Trophoblast cell (in vitro differentiated cells and primary cell): ENCODE data around the gene OR2Z1.

Experiments
- DNase-seq, 2 donors: peaks; one replicate each; pipeline ENCODE4 v3.0.0-alpha.2; 2016
- H2AFZ ChIP-seq: 2 replicates; pipeline ENCODE4 v1.6.1; 2013; ENCODE audit warnings: low read length, moderate library complexity, mild to moderate bottlenecking; ENCODE audit not compliant: insufficient read depth, poor library complexity
- H2AK5ac ChIP-seq: 2 replicates; pipeline ENCODE4 v1.6.1; 2013; ENCODE audit warnings: mild to moderate bottlenecking, low read length
- H2BK120ac ChIP-seq: 2 replicates; pipeline ENCODE4 v1.6.1; 2013; ENCODE audit warnings: low read length, mild to moderate bottlenecking, moderate library complexity; ENCODE audit not compliant: insufficient read depth, poor library complexity
- H2BK12ac ChIP-seq: 2 replicates; pipeline ENCODE4 v1.6.1; 2013; ENCODE audit warnings: mild to moderate bottlenecking, low read length, moderate library complexity
- H2BK5ac ChIP-seq: 2 replicates; pipeline ENCODE4 v1.6.1; 2013; ENCODE audit warnings: low read length, low read depth, moderate library complexity, mild to moderate bottlenecking; ENCODE audit not compliant: poor library complexity
- H3K14ac ChIP-seq: 2 replicates; pipeline ENCODE4 v1.6.1; 2013; ENCODE audit warnings: mild to moderate bottlenecking, low read length
- H3K18ac ChIP-seq: 2 replicates; pipeline ENCODE4 v1.6.1; 2013; ENCODE audit warnings: mild to moderate bottlenecking, low read length
- H3K23ac ChIP-seq: 2 replicates; pipeline ENCODE4 v1.6.1; 2013; ENCODE audit warnings: low read length
- H3K27ac ChIP-seq: 2 replicates; pipeline ENCODE4 v1.5.1; 2013; ENCODE audit warnings: low read depth, mild to moderate bottlenecking, inconsistent platforms, low read length, moderate library complexity
- H3K27me3 ChIP-seq: 2 replicates; pipeline ENCODE4 v1.6.1; 2013; ENCODE audit warnings: inconsistent platforms, mild to moderate bottlenecking, low read length, moderate library complexity; ENCODE audit not compliant: insufficient read depth
- H3K36me3 ChIP-seq, 2 experiments: 1 replicate in 1 of 2; 2 replicates in 1 of 2; pipeline ENCODE4 v1.6.1; 2013; ENCODE audit warnings: low read length in 2 of 2, mild to moderate bottlenecking in 2 of 2, moderate library complexity in 1 of 2; ENCODE audit not compliant: insufficient read depth in 2 of 2, control insufficient read depth in 1 of 2
- H3K4ac ChIP-seq: 2 replicates; pipeline ENCODE4 v1.6.1; 2013; ENCODE audit warnings: low read depth, mild to moderate bottlenecking, low read length, moderate library complexity
- H3K4me1 ChIP-seq, 2 experiments: 1 replicate in 1 of 2; 2 replicates in 1 of 2; pipeline ENCODE4 v1.6.1; 2013; ENCODE audit warnings: low read length in 2 of 2, mild to moderate bottlenecking in 2 of 2, moderate library complexity in 1 of 2; ENCODE audit not compliant: insufficient read depth in 2 of 2, control insufficient read depth in 1 of 2
- H3K4me2 ChIP-seq: 2 replicates; pipeline ENCODE4 v1.6.1; 2013; ENCODE audit warnings: inconsistent platforms, mild to moderate bottlenecking, low read length, moderate library complexity
- H3K4me3 ChIP-seq: 2 replicates; pipeline ENCODE4 v1.5.1; 2013; ENCODE audit warnings: mild to moderate bottlenecking, low read depth, low read length, inconsistent platforms
- H3K79me1 ChIP-seq: one replicate; pipeline ENCODE4 v1.6.1; 2013; ENCODE audit warnings: low read length
- H3K79me2 ChIP-seq: 2 replicates; pipeline ENCODE4 v1.6.1; 2013; ENCODE audit warnings: low read length, mild to moderate bottlenecking; ENCODE audit not compliant: control insufficient read depth, insufficient read depth, poor library complexity
- H3K9ac ChIP-seq: 2 replicates; pipeline ENCODE4 v1.6.1; 2013; ENCODE audit warnings: mild to moderate bottlenecking, low read length
- H3K9me3 ChIP-seq: 2 replicates; pipeline ENCODE4 v1.6.1; 2013; ENCODE audit warnings: low read depth, mild to moderate bottlenecking, control low read depth, inconsistent platforms, low read length; ENCODE audit not compliant: insufficient read depth
- H4K12ac ChIP-seq: 2 replicates; pipeline ENCODE4 v1.6.1; 2013; ENCODE audit warnings: low read depth, mild to moderate bottlenecking, low read length, moderate library complexity
- H4K8ac ChIP-seq: 2 replicates; pipeline ENCODE4 v1.6.1; 2013; ENCODE audit warnings: low read depth, mild to moderate bottlenecking, low read length, moderate library complexity
- H4K91ac ChIP-seq: one replicate; pipeline ENCODE4 v1.6.1; 2013; ENCODE audit warnings: low read depth, mild to moderate bottlenecking, low read length, moderate library complexity
- WGBS: extraction: QIAGEN DNeasy Blood & Tissue Kit; methylation state at CpG from one replicate; pipeline ENCODE4 v1.1.7; 2013; ENCODE audit warnings: missing lambda C conversion rate; ENCODE audit not compliant: insufficient read length, insufficient coverage; ENCODE audit errors: extremely low coverage; 5-methylcytosine and 5-hydroxymethylcytosine counted together

Gene OR2Z1

GRCh38 chr19:8722032-8722431 is 598 bp downstream of the OR2Z1 start:
- Histone ChIP-seq H3K36me3 (no peaks in the 10 kb centered on the region), H3K18ac (no peak overlapping the region), H2BK120ac (no peak overlapping the region), H3K27me3 (no peaks in the 10 kb centered on the region), H3K9ac (no peak overlapping the region), H3K4me2 (no peak overlapping the region), H3K23ac (no peak overlapping the region), H3K4me3 (no peak overlapping the region), H2AFZ (no peak overlapping the region), H3K79me2 (no peaks in the 10 kb centered on the region), H2BK5ac (no peak overlapping the region), H4K91ac (no peak overlapping the region), H3K14ac (no peak overlapping the region), H4K8ac (no peak overlapping the region), H4K12ac (no peak overlapping the region), H3K27ac (no peak overlapping the region), H2BK12ac (no peak overlapping the region), H3K4me1 (no peaks in the 10 kb centered on the region), H3K4ac (no peak overlapping the region), H3K79me1 (no peaks in the 10 kb centered on the region), H2AK5ac (no peak overlapping the region), H3K9me3 (peaks cover 18% of the 10 kb centered on the region)
- no peak for DNase-seq
- WGBS, result no CpG with 5 or more reads among the region's 2 CpGs

DNA sequence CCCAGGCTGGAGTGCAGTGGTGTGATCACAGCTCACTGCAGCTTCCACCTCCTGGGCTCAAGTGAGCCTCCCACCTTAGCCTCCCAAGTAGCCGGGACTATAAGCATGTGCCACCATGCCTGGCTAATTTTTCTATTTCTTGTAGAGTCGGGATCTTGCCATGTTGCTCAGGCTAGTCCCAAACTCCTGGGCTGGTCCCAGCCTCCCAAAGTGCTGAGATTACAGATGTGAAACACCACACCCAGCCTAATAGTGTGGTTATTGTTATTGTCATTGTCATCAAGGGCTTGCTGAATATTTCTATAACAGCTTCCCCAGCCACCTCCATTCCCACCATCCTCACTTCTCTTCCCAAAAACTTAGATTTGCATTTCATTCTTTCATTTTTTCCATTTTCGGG is 2.8 kb downstream of the OR2Z1 start:
- Histone ChIP-seq H4K12ac (no peak overlapping the region), H2BK12ac (no peak overlapping the region), H3K4ac (no peak overlapping the region), H3K4me3 (no peak overlapping the region), H2BK5ac (no peak overlapping the region), H4K91ac (no peak overlapping the region), H3K14ac (no peak overlapping the region), H2AFZ (no peak overlapping the region), H3K9me3 (peaks cover 25% of the 10 kb centered on the region), H3K4me1 (no peaks in the 10 kb centered on the region), H3K4me2 (no peak overlapping the region), H2BK120ac (no peak overlapping the region), H4K8ac (no peak overlapping the region), H3K9ac (no peak overlapping the region), H2AK5ac (no peak overlapping the region), H3K23ac (no peak overlapping the region), H3K27ac (no peak overlapping the region), H3K36me3 (no peaks in the 10 kb centered on the region), H3K18ac (no peak overlapping the region), H3K79me1 (no peaks in the 10 kb centered on the region), H3K27me3 (no peaks in the 10 kb centered on the region), H3K79me2 (no peaks in the 10 kb centered on the region)
- WGBS, result no CpG with 5 or more reads among the region's 3 CpGs
- DNase-seq, result no peak

DNA sequence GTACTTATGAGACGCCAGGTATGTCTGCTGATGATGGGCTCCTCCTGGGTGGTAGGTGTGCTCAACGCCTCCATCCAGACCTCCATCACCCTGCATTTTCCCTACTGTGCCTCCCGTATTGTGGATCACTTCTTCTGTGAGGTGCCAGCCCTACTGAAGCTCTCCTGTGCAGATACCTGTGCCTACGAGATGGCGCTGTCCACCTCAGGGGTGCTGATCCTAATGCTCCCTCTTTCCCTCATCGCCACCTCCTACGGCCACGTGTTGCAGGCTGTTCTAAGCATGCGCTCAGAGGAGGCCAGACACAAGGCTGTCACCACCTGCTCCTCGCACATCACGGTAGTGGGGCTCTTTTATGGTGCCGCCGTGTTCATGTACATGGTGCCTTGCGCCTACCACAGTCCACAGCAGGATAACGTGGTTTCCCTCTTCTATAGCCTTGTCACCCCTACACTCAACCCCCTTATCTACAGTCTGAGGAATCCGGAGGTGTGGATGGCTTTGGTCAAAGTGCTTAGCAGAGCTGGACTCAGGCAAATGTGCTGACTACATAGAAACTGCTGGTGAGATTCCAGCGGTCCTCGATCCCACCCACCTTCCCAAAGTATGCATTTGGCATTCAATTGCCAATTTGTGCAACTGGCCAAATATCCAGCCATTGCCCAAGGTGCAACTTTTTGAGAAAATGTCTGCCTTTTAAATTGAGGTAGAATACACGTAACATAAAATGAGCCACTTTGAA is 10.2 kb downstream of the OR2Z1 start:
- Histone ChIP-seq H3K4me2 (no peak overlapping the region), H2AK5ac (no peak overlapping the region), H3K27ac (no peak overlapping the region), H3K4ac (no peak overlapping the region), H3K4me3 (no peak overlapping the region), H2BK120ac (no peak overlapping the region), H3K79me1 (no peaks in the 10 kb centered on the region), H3K79me2 (no peaks in the 10 kb centered on the region), H3K14ac (no peak overlapping the region), H3K18ac (no peak overlapping the region), H3K4me1 (no peaks in the 10 kb centered on the region), H3K36me3 (no peaks in the 10 kb centered on the region), H3K9me3 (peaks cover 34% of the 10 kb centered on the region), H3K27me3 (no peaks in the 10 kb centered on the region), H3K9ac (no peak overlapping the region), H4K91ac (no peak overlapping the region), H2AFZ (no peak overlapping the region), H2BK5ac (no peak overlapping the region), H3K23ac (no peak overlapping the region), H4K12ac (no peak overlapping the region), H2BK12ac (no peak overlapping the region), H4K8ac (no peak overlapping the region)
- no peak for DNase-seq
- no CpG with 5 or more reads among the region's 19 CpGs for WGBS

GRCh38 chr19:8738377-8738776 is 16.9 kb downstream of the OR2Z1 start:
- H2BK5ac ChIP-seq, result no peak overlapping the region
- no CpG with 5 or more reads among the region's 8 CpGs for WGBS
- H3K9me3 ChIP-seq, result peaks cover 13% of the 10 kb centered on the region
- no peaks in the 10 kb centered on the region for H3K79me2 ChIP-seq
- no peak overlapping the region for H2BK12ac ChIP-seq
- H4K12ac ChIP-seq, result no peak overlapping the region
- no peak overlapping the region for H4K91ac ChIP-seq
- no peak overlapping the region for H3K23ac ChIP-seq
- H3K27me3 ChIP-seq, result no peaks in the 10 kb centered on the region
- DNase-seq, result no peak
- H3K4me2 ChIP-seq, result no peak overlapping the region
- H3K9ac ChIP-seq, result no peak overlapping the region
- H2AK5ac ChIP-seq, result no peak overlapping the region
- H3K4me1 ChIP-seq, result no peaks in the 10 kb centered on the region
- H3K36me3 ChIP-seq, result no peaks in the 10 kb centered on the region
- H3K27ac ChIP-seq, result no peak overlapping the region
- no peak overlapping the region for H3K4me3 ChIP-seq
- H3K4ac ChIP-seq, result no peak overlapping the region
- H2BK120ac ChIP-seq, result no peak overlapping the region
- H3K79me1 ChIP-seq, result no peaks in the 10 kb centered on the region
- H2AFZ ChIP-seq, result no peak overlapping the region
- H3K14ac ChIP-seq, result no peak overlapping the region
- no peak overlapping the region for H4K8ac ChIP-seq
- H3K18ac ChIP-seq, result no peak overlapping the region
